KOPT-K1 (cell line): ENCODE data around the gene YBX2.
"Not testable (repeated sequence)": the region's sequence is repeated elsewhere in the genome, so short reads cannot be mapped to it uniquely, and the experiment has no call there.

Source experiments
- H3K27ac ChIP-seq: fragments of 200-600 bp; sonication (generic); 2 replicates; pipeline ENCODE4 v1.5.1; 2016; ENCODE audit warnings: antibody characterized with exemption, mild to moderate bottlenecking, low read depth, low read length; ENCODE audit not compliant: poor library complexity, severe bottlenecking
- H3K36me3 ChIP-seq: fragments of 200-600 bp; sonication (generic); 2 replicates; pipeline ENCODE4 v1.5.1; 2017; ENCODE audit warnings: antibody characterized with exemption, mild to moderate bottlenecking, low read length, moderate library complexity; ENCODE audit not compliant: insufficient read depth
- H3K9me3 ChIP-seq: fragments of 200-600 bp; sonication (generic); 2 replicates; pipeline ENCODE4 v1.5.1; 2017; ENCODE audit warnings: antibody characterized with exemption, low read length, mild to moderate bottlenecking; ENCODE audit not compliant: insufficient read depth, poor library complexity, severe bottlenecking

Gene YBX2

GRCh38 chr17:7294614-7295153 lies at the start of gene YBX2:
Gene YBX2, minus strand, starts transcription at chr17:7294639. Its CDS starts 139 bp downstream, at chr17:7294500.
- no peaks in the 10 kb centered on the region for H3K36me3 ChIP-seq
- H3K27ac ChIP-seq = peak within 1 kb of the TSS; percentile 1

GRCh38 chr17:7343250-7343649 lies 48.8 kb upstream of the YBX2 start:
- Histone ChIP-seq H3K36me3 (peaks cover 100% of the 10 kb centered on the region), H3K9me3 (no peaks in the 10 kb centered on the region), H3K27ac (no peak overlapping the region)

More at GRCh38 chr17:7294614-7295153, at the start of gene YBX2:
- H3K9me3 ChIP-seq = no peaks in the 10 kb centered on the region

GRCh38 chr17:7341842-7342241 lies 47.4 kb upstream of the YBX2 start:
- no peak overlapping the region for H3K27ac ChIP-seq
- peaks cover 93% of the 10 kb centered on the region for H3K36me3 ChIP-seq
- H3K9me3 ChIP-seq = no peaks in the 10 kb centered on the region

- Histone ChIP-seq H3K9me3 (no peaks in the 10 kb centered on the region), H3K36me3 (peaks cover 76% of the 10 kb centered on the region), H3K27ac (no peak overlapping the region)
Measured at GRCh38 chr17:7340179-7340578, 45.7 kb upstream of the YBX2 start.

GRCh38 chr17:7337600-7337999 lies 43.2 kb upstream of the YBX2 start:
- peak overlapping the region; percentile 100 for H3K27ac ChIP-seq
- peaks cover 51% of the 10 kb centered on the region for H3K36me3 ChIP-seq
- H3K9me3 ChIP-seq = not testable (repeated sequence)

GRCh38 chr17:7336240-7337175 lies 42.1 kb upstream of the YBX2 start, which contains the start of gene ACAP1:
Gene ACAP1, plus strand, starts transcription at chr17:7336529. Its CDS starts 206 bp downstream, at chr17:7336735.
- Histone ChIP-seq H3K9me3 (no peaks in the 10 kb centered on the region), H3K36me3 (peaks cover 40% of the 10 kb centered on the region), H3K27ac (peak within 1 kb of the TSS; percentile 100)

- peak overlapping the region; percentile 100 for H3K27ac ChIP-seq
- peaks cover 32% of the 10 kb centered on the region for H3K36me3 ChIP-seq
- H3K9me3 ChIP-seq = not testable (repeated sequence)
Measured at GRCh38 chr17:7335765-7336164, 41.3 kb upstream of the YBX2 start.

- Histone ChIP-seq H3K36me3 (peaks cover 25% of the 10 kb centered on the region), H3K27ac (peak overlapping the region; percentile 100)
Measured at GRCh38 chr17:7334938-7335538, 40.6 kb upstream of the YBX2 start.

GRCh38 chr17:7332600-7333069 lies 38.2 kb upstream of the YBX2 start:
- not testable (repeated sequence) for H3K9me3 ChIP-seq, H3K36me3 ChIP-seq
- peak overlapping the region; percentile 89 for H3K27ac ChIP-seq

More at GRCh38 chr17:7334938-7335538, 40.6 kb upstream of the YBX2 start:
- H3K9me3 ChIP-seq = no peaks in the 10 kb centered on the region

- peak overlapping the region; percentile 89 for H3K27ac ChIP-seq
- H3K9me3 ChIP-seq = no peaks in the 10 kb centered on the region
Measured at GRCh38 chr17:7332111-7332510, 37.7 kb upstream of the YBX2 start.

GRCh38 chr17:7330638-7331015 lies 36.2 kb upstream of the YBX2 start:
- peak overlapping the region; percentile 89 for H3K27ac ChIP-seq
- peaks cover 14% of the 10 kb centered on the region for H3K36me3 ChIP-seq
- H3K9me3 ChIP-seq = no peaks in the 10 kb centered on the region

More at GRCh38 chr17:7332111-7332510, 37.7 kb upstream of the YBX2 start:
- H3K36me3 ChIP-seq = no peaks in the 10 kb centered on the region

- peaks cover 19% of the 10 kb centered on the region for H3K36me3 ChIP-seq
- H3K9me3 ChIP-seq = no peaks in the 10 kb centered on the region
- peak overlapping the region; percentile 89 for H3K27ac ChIP-seq
Measured at GRCh38 chr17:7329997-7330637, 35.7 kb upstream of the YBX2 start.

- H3K9me3 ChIP-seq = no peaks in the 10 kb centered on the region
- H3K36me3 ChIP-seq = peaks cover 26% of the 10 kb centered on the region
- H3K27ac ChIP-seq = peak overlapping the region; percentile 89
Measured at GRCh38 chr17:7329374-7329996, 35.0 kb upstream of the YBX2 start.

GRCh38 chr17:7328840-7329373 lies 34.5 kb upstream of the YBX2 start, which contains the start of gene NEURL4:
Gene NEURL4, minus strand, starts transcription at chr17:7329335. Its CDS starts 23 bp downstream, at chr17:7329312.
- Histone ChIP-seq H3K36me3 (peaks cover 31% of the 10 kb centered on the region), H3K9me3 (no peaks in the 10 kb centered on the region), H3K27ac (peak within 1 kb of the TSS; percentile 89)
